Testis (tissue), 2 donors: ENCODE measurements around the gene HOXA5.

ENCODE experiments used
- POLR2A ChIP-seq: fragments of 450-650 bp; IDR thresholded peaks from one replicate; pipeline ENCODE4 v1.6.1; 2017; ENCODE audit warnings: antibody characterized with exemption, mild to moderate bottlenecking, moderate library complexity
- TF ChIP-seq, protein P1 (sequence below), 3 experiments: fragments of 450-650 bp in 2 of 3; fragments of 200-600 bp in 1 of 3; sonication (generic) in 1 of 3; IDR thresholded peaks; one replicate each; pipeline ENCODE4 v1.5.1; 2016 to 2019; ENCODE audit warnings: antibody characterized with exemption in 3 of 3, mild to moderate bottlenecking in 2 of 3, moderate library complexity in 1 of 3

DNA sequence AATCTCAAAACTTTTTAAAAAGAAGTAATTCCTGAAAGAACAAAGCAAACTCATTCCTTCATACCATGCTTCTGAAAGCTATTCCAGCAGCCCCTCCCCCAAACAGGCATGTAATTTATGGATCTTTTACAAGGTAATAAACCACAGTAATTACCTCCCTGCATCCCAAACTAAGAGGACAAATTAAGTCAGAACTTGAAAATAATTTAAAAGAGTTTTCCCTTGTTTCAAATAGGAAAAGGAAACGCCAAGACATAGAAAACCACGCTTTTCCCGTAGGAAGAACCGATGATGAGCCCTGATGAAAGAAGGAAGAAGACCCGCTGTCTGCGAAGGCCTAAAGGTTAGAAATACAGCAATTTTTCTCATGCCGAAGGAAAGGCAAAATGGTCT lies 21.8 kb downstream of the HOXA5 start:
- TF ChIP-seq, protein P1, sequence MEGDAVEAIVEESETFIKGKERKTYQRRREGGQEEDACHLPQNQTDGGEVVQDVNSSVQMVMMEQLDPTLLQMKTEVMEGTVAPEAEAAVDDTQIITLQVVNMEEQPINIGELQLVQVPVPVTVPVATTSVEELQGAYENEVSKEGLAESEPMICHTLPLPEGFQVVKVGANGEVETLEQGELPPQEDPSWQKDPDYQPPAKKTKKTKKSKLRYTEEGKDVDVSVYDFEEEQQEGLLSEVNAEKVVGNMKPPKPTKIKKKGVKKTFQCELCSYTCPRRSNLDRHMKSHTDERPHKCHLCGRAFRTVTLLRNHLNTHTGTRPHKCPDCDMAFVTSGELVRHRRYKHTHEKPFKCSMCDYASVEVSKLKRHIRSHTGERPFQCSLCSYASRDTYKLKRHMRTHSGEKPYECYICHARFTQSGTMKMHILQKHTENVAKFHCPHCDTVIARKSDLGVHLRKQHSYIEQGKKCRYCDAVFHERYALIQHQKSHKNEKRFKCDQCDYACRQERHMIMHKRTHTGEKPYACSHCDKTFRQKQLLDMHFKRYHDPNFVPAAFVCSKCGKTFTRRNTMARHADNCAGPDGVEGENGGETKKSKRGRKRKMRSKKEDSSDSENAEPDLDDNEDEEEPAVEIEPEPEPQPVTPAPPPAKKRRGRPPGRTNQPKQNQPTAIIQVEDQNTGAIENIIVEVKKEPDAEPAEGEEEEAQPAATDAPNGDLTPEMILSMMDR (IDR thresholded peaks at IDR 0.05) = no peak
- TF ChIP-seq POLR2A = no peak
